ENCODE measurements around the gene OPCML. TPM values are rescaled to one million over a fixed set of nuclear protein-coding genes. Genes with fewer than 3 reads are reported as not detected.

The OPCML gene
- total RNA-seq, 1 donor from 2014 or later, result not detected

DNA sequence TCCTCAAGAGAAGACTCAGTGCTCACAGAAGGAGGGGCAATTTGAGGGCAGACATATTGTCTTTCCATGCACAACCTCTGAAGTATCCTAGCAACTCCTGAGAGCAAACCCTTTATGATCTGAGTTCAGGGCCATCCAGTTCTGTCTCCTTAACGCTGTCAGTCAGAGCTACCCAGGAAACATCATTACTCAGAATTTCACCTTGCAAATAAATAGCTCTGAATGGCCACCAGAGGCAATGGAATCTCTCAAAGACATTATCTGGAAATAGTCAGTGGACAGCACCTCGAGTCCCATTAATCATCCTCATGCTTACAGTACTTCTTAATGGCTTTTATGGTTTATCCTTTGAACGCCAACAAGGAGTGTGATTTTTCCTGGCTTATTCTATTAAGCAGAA is 656.1 kb downstream of the OPCML start:
- Histone ChIP-seq H3K9me3 (no peaks in the 10 kb centered on the region), H3K27me3 (no peaks in the 10 kb centered on the region), H3K27ac (no peak overlapping the region), H3K4me1 (no peaks in the 10 kb centered on the region), H3K4me3 (no peak overlapping the region), H3K36me3 (no peaks in the 10 kb centered on the region)
- intact Hi-C loops (cut with DNase I), result no loop called here
- TF ChIP-seq POLR2AphosphoS5 (IDR thresholded peaks at IDR 0.05; ENCODE audit: insufficient read depth in 1 of 2, low read depth in 1 of 2) (no peak), POLR2A (IDR thresholded peaks at IDR 0.05) (no peak)
- no peak for DNase-seq (ENCODE audit: extremely low spot score in 2 of 2)

DNA sequence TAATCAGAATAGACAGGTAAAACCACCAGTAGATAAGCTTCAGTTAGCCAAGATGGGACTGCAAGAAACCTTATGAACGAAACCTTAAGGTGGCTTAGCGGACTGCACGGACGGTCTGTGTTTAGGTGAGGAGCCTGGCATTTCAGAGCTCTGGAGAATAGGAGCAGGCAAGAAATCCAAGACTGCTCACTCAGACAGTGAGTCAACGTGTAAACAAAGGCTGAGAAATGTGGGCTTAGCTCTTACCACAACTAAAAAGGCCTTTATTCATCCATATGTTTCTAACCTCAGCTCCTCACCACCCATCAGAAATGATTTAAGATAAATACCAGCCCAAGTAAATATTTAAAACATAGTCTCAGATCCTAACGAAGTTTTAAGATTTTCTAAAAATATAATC is 657.7 kb downstream of the OPCML start:
- no peaks in the 10 kb centered on the region for H3K27me3 ChIP-seq
- no peaks in the 10 kb centered on the region for H3K4me1 ChIP-seq
- no peak for DNase-seq (ENCODE audit: extremely low spot score in 2 of 2)
- H3K9me3 ChIP-seq, result no peaks in the 10 kb centered on the region
- H3K4me3 ChIP-seq, result no peak overlapping the region
- TF ChIP-seq, protein P1, sequence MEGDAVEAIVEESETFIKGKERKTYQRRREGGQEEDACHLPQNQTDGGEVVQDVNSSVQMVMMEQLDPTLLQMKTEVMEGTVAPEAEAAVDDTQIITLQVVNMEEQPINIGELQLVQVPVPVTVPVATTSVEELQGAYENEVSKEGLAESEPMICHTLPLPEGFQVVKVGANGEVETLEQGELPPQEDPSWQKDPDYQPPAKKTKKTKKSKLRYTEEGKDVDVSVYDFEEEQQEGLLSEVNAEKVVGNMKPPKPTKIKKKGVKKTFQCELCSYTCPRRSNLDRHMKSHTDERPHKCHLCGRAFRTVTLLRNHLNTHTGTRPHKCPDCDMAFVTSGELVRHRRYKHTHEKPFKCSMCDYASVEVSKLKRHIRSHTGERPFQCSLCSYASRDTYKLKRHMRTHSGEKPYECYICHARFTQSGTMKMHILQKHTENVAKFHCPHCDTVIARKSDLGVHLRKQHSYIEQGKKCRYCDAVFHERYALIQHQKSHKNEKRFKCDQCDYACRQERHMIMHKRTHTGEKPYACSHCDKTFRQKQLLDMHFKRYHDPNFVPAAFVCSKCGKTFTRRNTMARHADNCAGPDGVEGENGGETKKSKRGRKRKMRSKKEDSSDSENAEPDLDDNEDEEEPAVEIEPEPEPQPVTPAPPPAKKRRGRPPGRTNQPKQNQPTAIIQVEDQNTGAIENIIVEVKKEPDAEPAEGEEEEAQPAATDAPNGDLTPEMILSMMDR (IDR thresholded peaks at IDR 0.05), result no peak
- no peak for TF ChIP-seq POLR2A (IDR thresholded peaks at IDR 0.05)
- no peak for TF ChIP-seq POLR2AphosphoS5 (IDR thresholded peaks at IDR 0.05; ENCODE audit: insufficient read depth in 1 of 2, low read depth in 1 of 2)
- no peak overlapping the region for H3K27ac ChIP-seq
- no peaks in the 10 kb centered on the region for H3K36me3 ChIP-seq
- intact Hi-C loops (cut with DNase I), result no loop called here

DNA sequence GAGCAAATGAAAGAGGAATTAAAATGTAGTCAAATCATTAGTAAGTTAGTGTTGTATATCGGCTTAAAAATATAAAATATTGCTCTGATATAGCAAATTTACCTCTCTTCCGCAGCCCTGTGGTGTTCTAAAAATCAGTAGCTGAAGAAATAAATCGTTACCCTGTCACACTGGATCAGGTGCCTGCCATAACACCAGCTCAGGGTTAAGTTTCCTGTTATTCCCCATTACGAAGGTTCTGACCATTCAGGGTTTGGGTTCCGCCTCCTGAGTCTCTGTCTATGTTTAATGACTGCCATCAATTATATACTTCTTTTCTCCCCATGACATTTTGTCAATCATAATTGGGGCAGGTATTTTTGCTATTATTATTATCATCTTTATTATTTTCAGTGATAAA is 658.5 kb downstream of the OPCML start:
- intact Hi-C loops (cut with DNase I), result no loop called here
- H3K27ac ChIP-seq, result no peak overlapping the region
- no peaks in the 10 kb centered on the region for H3K9me3 ChIP-seq

DNA sequence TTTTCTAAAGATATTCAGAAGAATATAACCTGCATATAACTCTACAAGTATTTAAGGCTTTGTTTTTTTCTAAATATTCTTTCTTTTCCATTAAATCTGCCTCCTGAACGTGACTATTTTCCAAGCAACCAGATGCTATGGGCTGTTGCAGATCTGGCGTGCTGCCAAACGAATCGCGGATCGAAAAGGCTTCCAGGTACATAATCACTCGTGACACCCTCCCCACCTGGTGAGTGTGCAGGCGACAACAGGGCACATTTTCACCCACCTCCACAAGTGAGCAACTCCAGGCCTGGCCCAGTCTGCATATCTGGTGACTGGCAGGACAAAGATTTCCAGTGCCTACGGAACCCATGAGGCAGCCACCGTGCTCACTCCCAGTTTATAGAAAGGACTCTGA is 660.1 kb downstream of the OPCML start:
- Histone ChIP-seq H3K4me1 (no peaks in the 10 kb centered on the region), H3K9me3 (no peaks in the 10 kb centered on the region), H3K36me3 (no peaks in the 10 kb centered on the region), H3K27ac (no peak overlapping the region), H3K27me3 (no peaks in the 10 kb centered on the region), H3K4me3 (no peak overlapping the region)
- intact Hi-C loops (cut with DNase I), result no loop called here
- no peak for TF ChIP-seq POLR2AphosphoS5 (IDR thresholded peaks at IDR 0.05; ENCODE audit: insufficient read depth in 1 of 2, low read depth in 1 of 2)
- TF ChIP-seq POLR2A (IDR thresholded peaks at IDR 0.05), result no peak
- TF ChIP-seq, protein P1 (IDR thresholded peaks at IDR 0.05), result no peak
- no peak for DNase-seq (ENCODE audit: extremely low spot score in 2 of 2)

More for the DNA sequence above, 658.5 kb downstream of the OPCML start:
- H3K4me1 ChIP-seq, result no peaks in the 10 kb centered on the region
- no peak for DNase-seq (ENCODE audit: extremely low spot score in 2 of 2)
- H3K27me3 ChIP-seq, result no peaks in the 10 kb centered on the region
- no peak overlapping the region for H3K4me3 ChIP-seq
- TF ChIP-seq POLR2AphosphoS5 (IDR thresholded peaks at IDR 0.05; ENCODE audit: insufficient read depth in 1 of 2, low read depth in 1 of 2) (no peak), POLR2A (IDR thresholded peaks at IDR 0.05) (no peak)
- TF ChIP-seq, protein P1 (IDR thresholded peaks at IDR 0.05), result no peak
- H3K36me3 ChIP-seq, result no peaks in the 10 kb centered on the region

DNA sequence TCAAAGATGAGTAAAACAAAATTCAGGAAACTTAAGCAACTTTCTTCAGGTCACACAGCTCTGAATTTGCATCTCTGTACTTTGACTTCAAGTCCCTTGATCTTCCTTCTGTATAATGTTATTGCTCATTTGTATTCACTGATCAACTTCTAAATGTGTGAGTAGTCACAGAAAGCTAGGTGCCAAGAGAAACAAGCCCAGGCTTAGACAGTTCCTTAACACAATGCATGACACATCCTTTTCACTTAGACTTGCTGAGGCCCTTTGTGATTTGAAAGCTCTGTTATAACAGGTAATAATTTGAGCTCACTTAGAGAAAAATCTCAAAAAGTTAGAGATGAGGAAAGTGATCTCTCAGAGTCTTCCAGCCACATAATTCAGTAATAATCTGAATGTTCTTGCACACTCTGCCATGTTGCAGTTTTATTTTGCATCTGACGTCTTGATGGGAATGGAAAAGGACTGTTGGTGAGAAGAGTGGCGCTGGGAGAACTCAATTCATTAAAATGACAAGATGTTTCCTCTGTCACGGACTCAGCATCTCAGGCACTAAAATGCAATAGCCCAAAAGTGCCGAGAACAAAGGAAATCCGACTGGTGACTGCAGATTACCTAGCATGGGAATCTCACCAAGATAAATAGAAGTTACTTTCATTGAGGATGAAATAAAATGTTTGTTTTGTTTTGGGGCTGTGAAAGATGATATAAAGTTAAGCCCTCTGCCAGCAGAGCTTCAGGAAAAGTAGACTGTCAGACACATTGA is 665.3 kb downstream of the OPCML start:
- H3K9me3 ChIP-seq, result no peaks in the 10 kb centered on the region
- no peaks in the 10 kb centered on the region for H3K27me3 ChIP-seq
- intact Hi-C loops (cut with DNase I), result no loop called here
- no peaks in the 10 kb centered on the region for H3K36me3 ChIP-seq
- no peaks in the 10 kb centered on the region for H3K4me1 ChIP-seq
- no peak overlapping the region for H3K27ac ChIP-seq
- TF ChIP-seq POLR2A (IDR thresholded peaks at IDR 0.05) (no peak), POLR2AphosphoS5 (IDR thresholded peaks at IDR 0.05; ENCODE audit: insufficient read depth in 1 of 2, low read depth in 1 of 2) (no peak)
- TF ChIP-seq, protein P1 (IDR thresholded peaks at IDR 0.05), result no peak
- no peak for DNase-seq (ENCODE audit: extremely low spot score in 2 of 2)
- no peak overlapping the region for H3K4me3 ChIP-seq

All from vagina (tissue), 2 donors.